Upper lobe of right lung (tissue), 1 donor: ENCODE measurements around the gene MYO1B. TPM values are rescaled to one million over a fixed set of nuclear protein-coding genes. Genes with fewer than 3 reads are reported as not detected.

ENCODE experiments used
- ATAC-seq: fragments of 200-7000 bp; cut with Tn5 transposase; one replicate; pipeline ENCODE4 v1.9.1; 2020; ENCODE audit warnings: mild to moderate bottlenecking, moderate library complexity
- DNase-seq: peaks from one replicate; pipeline ENCODE4 v3.0.0-alpha.2; 2020
- H3K27ac ChIP-seq: fragments of 200-600 bp; one replicate; pipeline ENCODE4 v1.8.0; 2022
- H3K27me3 ChIP-seq: fragments of 200-600 bp; one replicate; pipeline ENCODE4 v1.8.0; 2022; ENCODE audit warnings: mild to moderate bottlenecking
- H3K36me3 ChIP-seq: fragments of 200-600 bp; one replicate; pipeline ENCODE4 v1.8.0; 2022
- H3K4me1 ChIP-seq: fragments of 200-600 bp; one replicate; pipeline ENCODE4 v1.8.0; 2022
- H3K4me3 ChIP-seq: fragments of 200-600 bp; one replicate; pipeline ENCODE4 v1.8.0; 2022; ENCODE audit warnings: mild to moderate bottlenecking
- H3K9me3 ChIP-seq: fragments of 200-600 bp; one replicate; pipeline ENCODE4 v1.8.0; 2022
- CTCF ChIP-seq: fragments of 200-600 bp; IDR thresholded peaks from one replicate; pipeline ENCODE4 v1.8.0; 2022; ENCODE audit warnings: antibody characterized with exemption
- intact Hi-C: fragments of 100-400 bp; cut with DNase I; formaldehyde crosslinking; loops from one replicate; pipeline ENCODE4 v1.11.0; 2022
- total RNA-seq: library from RNA; stranded (reverse); fragmentation: NEBNext Ultra II Directional; extraction: Animal tissue kit (Norgen Biotek cat#: 25700); gene quantifications from one replicate; pipeline ENCODE4 v1.2.1, GENCODE V29; 2021
- donor health status: DM: no; HTN: yes; CAD: no; lungs with severe emphysema.

MYO1B gene
- total RNA-seq, 1 donor from 2014 or later = 231 TPM

GRCh38 chr2:191352536-191352935 lies 107.3 kb downstream of the MYO1B start:
- peaks cover 4% of the 10 kb centered on the region for H3K36me3 ChIP-seq
- TF ChIP-seq CTCF = no peak

GRCh38 chr2:191355170-191355758 lies 110.1 kb downstream of the MYO1B start:
- no peaks in the 10 kb centered on the region for H3K27me3 ChIP-seq
- H3K4me3 ChIP-seq = no peak overlapping the region
- peaks cover 6% of the 10 kb centered on the region for H3K4me1 ChIP-seq
- H3K36me3 ChIP-seq = peaks cover 4% of the 10 kb centered on the region
- ATAC-seq (peak; percentile 28), DNase-seq (no peak)
- intact Hi-C loops = no loop called here
- TF ChIP-seq CTCF = no peak
- H3K9me3 ChIP-seq = no peaks in the 10 kb centered on the region
- no peak overlapping the region for H3K27ac ChIP-seq

More at GRCh38 chr2:191352536-191352935, 107.3 kb downstream of the MYO1B start:
- no peak for ATAC-seq
- Histone ChIP-seq H3K4me1 (no peaks in the 10 kb centered on the region), H3K4me3 (no peak overlapping the region), H3K9me3 (no peaks in the 10 kb centered on the region), H3K27me3 (no peaks in the 10 kb centered on the region), H3K27ac (no peak overlapping the region)
- DNase-seq = no peak
- intact Hi-C loops = no loop called here

GRCh38 chr2:191357678-191358077 lies 112.5 kb downstream of the MYO1B start:
- H3K9me3 ChIP-seq = no peaks in the 10 kb centered on the region
- peaks cover 13% of the 10 kb centered on the region for H3K36me3 ChIP-seq
- no peak for DNase-seq

GRCh38 chr2:191358325-191359025 lies 113.3 kb downstream of the MYO1B start:
- DNase-seq = no peak
- peak; percentile 58 for ATAC-seq
- Histone ChIP-seq H3K27ac (no peak overlapping the region), H3K4me3 (no peak overlapping the region), H3K27me3 (no peaks in the 10 kb centered on the region), H3K36me3 (peaks cover 18% of the 10 kb centered on the region), H3K9me3 (no peaks in the 10 kb centered on the region), H3K4me1 (peaks cover 6% of the 10 kb centered on the region)
- no peak for TF ChIP-seq CTCF
- intact Hi-C loops = no loop called here

More at GRCh38 chr2:191357678-191358077, 112.5 kb downstream of the MYO1B start:
- ATAC-seq = no peak
- H3K27me3 ChIP-seq = no peaks in the 10 kb centered on the region
- H3K4me3 ChIP-seq = no peak overlapping the region
- intact Hi-C loops = no loop called here
- no peak overlapping the region for H3K27ac ChIP-seq
- no peak for TF ChIP-seq CTCF
- peaks cover 6% of the 10 kb centered on the region for H3K4me1 ChIP-seq

GRCh38 chr2:191359133-191359532 lies 113.9 kb downstream of the MYO1B start:
- DNase-seq = no peak

More at GRCh38 chr2:191359133-191359532, 113.9 kb downstream of the MYO1B start:
- Histone ChIP-seq H3K27ac (no peak overlapping the region), H3K4me3 (no peak overlapping the region), H3K9me3 (no peaks in the 10 kb centered on the region), H3K36me3 (peaks cover 23% of the 10 kb centered on the region), H3K27me3 (no peaks in the 10 kb centered on the region), H3K4me1 (peaks cover 6% of the 10 kb centered on the region)
- intact Hi-C loops = no loop called here
- no peak for ATAC-seq
- TF ChIP-seq CTCF = no peak
